Mesendoderm (in vitro differentiated cells): ENCODE results near the gene TBC1D23.
"Not testable (repeated sequence)": the region's sequence is repeated elsewhere in the genome, so short reads cannot be mapped to it uniquely, and the experiment has no call there.

Experiments used
- DNase-seq: peaks from one replicate; pipeline ENCODE4 v3.0.0; 2013
- H2AK5ac ChIP-seq: 2 replicates; pipeline ENCODE4 v1.6.1; 2013; ENCODE audit warnings: low read length, inconsistent platforms
- H2BK120ac ChIP-seq: 2 replicates; pipeline ENCODE4 v1.6.1; 2013; ENCODE audit warnings: low read depth, mild to moderate bottlenecking, low read length, moderate library complexity, mixed read lengths
- H2BK15ac ChIP-seq: replicated peaks from 2 replicates; pipeline ENCODE4 v1.6.1; 2013; ENCODE audit warnings: low read depth, mild to moderate bottlenecking, moderate library complexity
- H2BK5ac ChIP-seq: 2 replicates; pipeline ENCODE4 v1.6.1; 2013; ENCODE audit warnings: low read length, inconsistent platforms
- H3K18ac ChIP-seq: 2 replicates; pipeline ENCODE4 v1.6.1; 2013; ENCODE audit warnings: mild to moderate bottlenecking, low read length, mixed read lengths
- H3K23ac ChIP-seq: one replicate; pipeline ENCODE4 v1.6.1; 2013; ENCODE audit warnings: low read length
- H3K27ac ChIP-seq: 2 replicates; pipeline ENCODE4 v1.5.1; 2013; ENCODE audit warnings: low read depth, mild to moderate bottlenecking, inconsistent platforms, low read length, moderate library complexity
- H3K27me3 ChIP-seq: 2 replicates; pipeline ENCODE4 v1.6.1; 2013; ENCODE audit warnings: low read length, control low read depth, mild to moderate bottlenecking, inconsistent platforms; ENCODE audit not compliant: insufficient read depth, poor library complexity
- H3K36me3 ChIP-seq: 2 replicates; pipeline ENCODE4 v1.6.1; 2013; ENCODE audit warnings: low read length, inconsistent platforms; ENCODE audit not compliant: control insufficient read depth, insufficient read depth
- H3K4ac ChIP-seq: one replicate; pipeline ENCODE4 v1.6.1; 2013; ENCODE audit warnings: low read depth, mild to moderate bottlenecking, low read length, moderate library complexity
- H3K4me1 ChIP-seq: 2 replicates; pipeline ENCODE4 v1.6.1; 2013; ENCODE audit warnings: low read depth, low read length, inconsistent platforms; ENCODE audit not compliant: control insufficient read depth
- H3K4me2 ChIP-seq: 2 replicates; pipeline ENCODE4 v1.6.1; 2013; ENCODE audit warnings: low read length
- H3K4me3 ChIP-seq: 2 replicates; pipeline ENCODE4 v1.5.1; 2013; ENCODE audit warnings: mild to moderate bottlenecking, low read length
- H3K56ac ChIP-seq: one replicate; pipeline ENCODE4 v1.6.1; 2013; ENCODE audit warnings: low read length
- H3K79me1 ChIP-seq: 2 replicates; pipeline ENCODE4 v1.6.1; 2013; ENCODE audit warnings: low read length, inconsistent platforms
- H3K79me2 ChIP-seq: 2 replicates; pipeline ENCODE4 v1.6.1; 2013; ENCODE audit warnings: mild to moderate bottlenecking, low read length; ENCODE audit not compliant: control insufficient read depth, insufficient read depth
- H3K9ac ChIP-seq: 2 replicates; pipeline ENCODE4 v1.6.1; 2013; ENCODE audit warnings: low read length, inconsistent platforms
- H4K5ac ChIP-seq: one replicate; pipeline ENCODE4 v1.6.1; 2013; ENCODE audit warnings: low read length
- H4K8ac ChIP-seq: one replicate; pipeline ENCODE4 v1.6.1; 2013; ENCODE audit warnings: low read depth, mild to moderate bottlenecking, control low read depth, low read length, moderate library complexity
- WGBS: extraction: QIAGEN DNeasy Blood & Tissue Kit; methylation state at CpG from one replicate; pipeline ENCODE4 v1.1.7; 2013; ENCODE audit warnings: low lambda C conversion rate, missing lambda C conversion rate; ENCODE audit not compliant: insufficient coverage; ENCODE audit errors: extremely low coverage; 5-methylcytosine and 5-hydroxymethylcytosine counted together

TBC1D23 gene

GRCh38 chr3:100257586-100257985 lies 3.2 kb upstream of the TBC1D23 start:
- Histone ChIP-seq H3K56ac (no peak overlapping the region), H3K79me1 (peaks cover 7% of the 10 kb centered on the region), H3K4me2 (no peak overlapping the region), H2BK5ac (no peak overlapping the region), H3K4me1 (no peaks in the 10 kb centered on the region), H3K27me3 (no peaks in the 10 kb centered on the region), H4K8ac (no peak overlapping the region), H3K9ac (no peak overlapping the region), H3K4ac (no peak overlapping the region), H3K4me3 (no peak overlapping the region), H3K18ac (no peak overlapping the region), H3K23ac (no peak overlapping the region), H3K27ac (no peak overlapping the region), H2BK120ac (no peak overlapping the region), H3K79me2 (peaks cover 10% of the 10 kb centered on the region), H4K5ac (no peak overlapping the region), H2BK15ac (no peak overlapping the region), H2AK5ac (no peak overlapping the region), H3K36me3 (no peaks in the 10 kb centered on the region)
- no CpG with 5 or more reads among the region's 3 CpGs for WGBS
- DNase-seq = peak; percentile 5

- Histone ChIP-seq H3K27me3 (no peaks in the 10 kb centered on the region), H4K5ac (no peak overlapping the region), H3K79me2 (peaks cover 12% of the 10 kb centered on the region), H3K4me1 (no peaks in the 10 kb centered on the region), H3K23ac (no peak overlapping the region), H3K36me3 (no peaks in the 10 kb centered on the region), H2BK5ac (no peak overlapping the region), H3K27ac (no peak overlapping the region), H2BK15ac (no peak overlapping the region), H2BK120ac (no peak overlapping the region), H3K4me2 (peak overlapping the region; percentile 72), H3K4me3 (peak overlapping the region; percentile 64), H4K8ac (no peak overlapping the region), H3K79me1 (peaks cover 9% of the 10 kb centered on the region), H3K4ac (no peak overlapping the region), H3K56ac (peak overlapping the region; percentile 85), H3K18ac (no peak overlapping the region), H3K9ac (peak overlapping the region; percentile 81), H2AK5ac (no peak overlapping the region)
- no CpG with 5 or more reads among the region's 18 CpGs for WGBS
- peak; percentile 63 for DNase-seq
Observed at GRCh38 chr3:100260081-100260684, 609 bp upstream of the TBC1D23 start.

GRCh38 chr3:100261485-100261903 lies 702 bp downstream of the TBC1D23 start:
- no peak overlapping the region for H3K27ac ChIP-seq

GRCh38 chr3:100262925-100263324 lies 2.1 kb downstream of the TBC1D23 start:
- H4K8ac ChIP-seq, H2BK120ac ChIP-seq, H4K5ac ChIP-seq, H3K56ac ChIP-seq, H3K4me1 ChIP-seq, DNase-seq, H3K4me2 ChIP-seq, H2BK5ac ChIP-seq, H3K4ac ChIP-seq, H3K79me1 ChIP-seq, H3K4me3 ChIP-seq, H3K36me3 ChIP-seq, H3K9ac ChIP-seq, H3K18ac ChIP-seq, H2AK5ac ChIP-seq, H2BK15ac ChIP-seq, H3K27me3 ChIP-seq, H3K27ac ChIP-seq, H3K23ac ChIP-seq: not testable (repeated sequence)
- H3K79me2 ChIP-seq = peaks cover 12% of the 10 kb centered on the region
- no CpG with 5 or more reads among the region's 11 CpGs for WGBS

More at GRCh38 chr3:100261485-100261903, 702 bp downstream of the TBC1D23 start:
- Histone ChIP-seq H3K79me2 (peaks cover 12% of the 10 kb centered on the region), H2BK5ac (no peak overlapping the region), H3K36me3 (no peaks in the 10 kb centered on the region), H3K79me1 (peaks cover 9% of the 10 kb centered on the region), H3K4me2 (peak overlapping the region; percentile 78), H3K27me3 (no peaks in the 10 kb centered on the region), H3K9ac (peak overlapping the region; percentile 90), H4K8ac (no peak overlapping the region), H2BK15ac (no peak overlapping the region), H3K56ac (peak overlapping the region; percentile 92), H3K23ac (no peak overlapping the region), H3K4ac (no peak overlapping the region), H4K5ac (no peak overlapping the region), H3K4me3 (peak overlapping the region; percentile 74), H3K4me1 (no peaks in the 10 kb centered on the region), H2BK120ac (no peak overlapping the region), H3K18ac (no peak overlapping the region), H2AK5ac (no peak overlapping the region)
- no CpG with 5 or more reads among the region's 11 CpGs for WGBS
- no peak for DNase-seq

- H2BK15ac ChIP-seq = no peak overlapping the region
- H2BK5ac ChIP-seq = no peak overlapping the region
- no peaks in the 10 kb centered on the region for H3K27me3 ChIP-seq
- no peaks in the 10 kb centered on the region for H3K4me1 ChIP-seq
- no peak overlapping the region for H3K4me3 ChIP-seq
- H3K27ac ChIP-seq = no peak overlapping the region
- no peak overlapping the region for H3K4ac ChIP-seq
- no peak overlapping the region for H3K9ac ChIP-seq
- no peak for DNase-seq
- no peak overlapping the region for H3K18ac ChIP-seq
- H3K79me1 ChIP-seq = peaks cover 9% of the 10 kb centered on the region
- no peak overlapping the region for H4K8ac ChIP-seq
- no peaks in the 10 kb centered on the region for H3K36me3 ChIP-seq
- H4K5ac ChIP-seq = no peak overlapping the region
- no peak overlapping the region for H3K23ac ChIP-seq
- peaks cover 12% of the 10 kb centered on the region for H3K79me2 ChIP-seq
- H2AK5ac ChIP-seq = no peak overlapping the region
- no CpG with 5 or more reads among the region's 2 CpGs for WGBS
- no peak overlapping the region for H3K56ac ChIP-seq
- H3K4me2 ChIP-seq = no peak overlapping the region
- no peak overlapping the region for H2BK120ac ChIP-seq
Observed at GRCh38 chr3:100263583-100263982, 2.8 kb downstream of the TBC1D23 start.

- Histone ChIP-seq H3K4me1 (no peaks in the 10 kb centered on the region), H2BK15ac (no peak overlapping the region), H3K4ac (no peak overlapping the region), H4K8ac (no peak overlapping the region), H3K4me2 (no peak overlapping the region), H3K27ac (no peak overlapping the region), H3K4me3 (no peak overlapping the region), H3K56ac (no peak overlapping the region), H2BK5ac (no peak overlapping the region), H3K36me3 (no peaks in the 10 kb centered on the region), H3K23ac (no peak overlapping the region), H3K27me3 (no peaks in the 10 kb centered on the region), H3K79me1 (peaks cover 9% of the 10 kb centered on the region), H4K5ac (no peak overlapping the region), H3K9ac (no peak overlapping the region), H2BK120ac (no peak overlapping the region), H2AK5ac (no peak overlapping the region), H3K18ac (no peak overlapping the region), H3K79me2 (peaks cover 12% of the 10 kb centered on the region)
- WGBS = no CpG with 5 or more reads among the region's 2 CpGs
- DNase-seq = no peak
Observed at GRCh38 chr3:100264242-100264641, 3.5 kb downstream of the TBC1D23 start.
